DLD1 (cell line): ENCODE data around the gene GALNT7.

Experiments used
- in situ Hi-C: cut with HindIII; loops from 2 replicates; pipeline ENCODE4 v1.10.0; 2017; ENCODE audit warnings: low sequenced_read_pairs

GALNT7 gene

DNA sequence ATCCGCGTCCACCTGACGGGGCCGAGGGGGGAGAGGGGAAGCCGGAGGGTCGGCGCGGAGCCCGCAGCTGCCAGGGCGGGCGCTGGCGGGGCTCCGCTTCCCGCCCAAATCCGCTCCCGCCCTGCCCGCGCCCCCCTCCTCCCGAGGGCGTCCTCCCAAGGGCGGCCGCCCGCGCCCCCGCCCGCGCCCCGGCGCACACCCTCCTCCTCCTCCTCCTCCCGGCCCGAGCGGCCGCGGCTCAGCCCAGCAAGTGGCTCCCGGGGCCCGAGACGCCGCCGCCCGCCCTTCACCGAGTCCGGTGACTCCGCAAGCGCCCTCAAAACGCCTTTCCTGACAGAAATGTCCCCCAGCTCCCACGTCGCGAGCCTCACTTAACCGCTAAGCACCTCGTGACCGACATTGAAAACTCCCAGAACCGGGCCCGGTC, 165.1 kb downstream of the GALNT7 start:
- in situ Hi-C loops, result no loop called here

- in situ Hi-C loops, result no loop called here
Measured at GRCh38 chr4:173334085-173334890, 165.7 kb downstream of the GALNT7 start, which contains the start of gene HMGB2. TSS of gene HMGB2 (minus strand) at chr4:173334358. CDS start at chr4:173333649, 709 bp downstream.

DNA sequence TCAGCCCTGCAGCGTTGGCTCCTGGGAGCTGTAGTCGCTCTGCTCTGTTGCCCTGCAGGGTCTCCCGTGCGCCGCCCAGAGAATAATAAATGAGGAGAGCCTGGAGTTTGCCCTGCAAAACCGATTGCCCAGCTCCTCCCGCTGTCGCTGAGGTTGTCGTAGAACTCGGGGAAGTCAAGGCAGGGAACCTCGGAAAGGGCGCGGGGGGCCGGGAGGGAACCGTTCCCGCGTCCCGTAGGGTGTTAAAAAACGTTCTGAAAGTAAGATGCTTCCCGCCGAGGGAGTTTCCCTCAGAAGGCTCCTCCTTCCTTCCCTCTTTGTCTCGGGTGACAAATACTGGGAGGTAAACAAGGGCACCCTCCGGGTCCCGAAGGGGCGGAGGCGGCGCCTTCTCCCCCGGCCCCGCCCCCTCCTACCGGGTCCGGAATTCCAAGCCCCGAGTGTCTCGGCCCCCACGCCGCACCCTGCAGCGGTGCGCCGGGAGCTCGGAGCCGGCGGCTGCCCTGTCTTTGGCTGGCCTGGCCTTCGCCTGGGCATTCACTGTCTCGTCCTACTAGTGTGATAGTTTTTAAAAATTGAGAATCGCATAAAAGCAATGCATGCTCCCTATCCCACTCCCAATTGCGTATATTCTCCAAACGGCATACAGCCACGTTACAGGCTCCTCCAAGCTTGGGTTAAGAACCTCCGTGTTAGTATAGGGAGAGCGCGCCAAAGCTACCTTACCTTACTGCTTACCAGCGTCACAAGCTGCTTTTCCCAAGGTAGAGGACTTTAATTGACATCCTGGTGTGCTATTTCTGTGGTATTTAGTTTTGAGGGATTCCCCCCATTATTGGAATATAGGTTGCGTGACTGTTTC, 166.5 kb downstream of the GALNT7 start:
- in situ Hi-C loops, result no loop called here

DNA sequence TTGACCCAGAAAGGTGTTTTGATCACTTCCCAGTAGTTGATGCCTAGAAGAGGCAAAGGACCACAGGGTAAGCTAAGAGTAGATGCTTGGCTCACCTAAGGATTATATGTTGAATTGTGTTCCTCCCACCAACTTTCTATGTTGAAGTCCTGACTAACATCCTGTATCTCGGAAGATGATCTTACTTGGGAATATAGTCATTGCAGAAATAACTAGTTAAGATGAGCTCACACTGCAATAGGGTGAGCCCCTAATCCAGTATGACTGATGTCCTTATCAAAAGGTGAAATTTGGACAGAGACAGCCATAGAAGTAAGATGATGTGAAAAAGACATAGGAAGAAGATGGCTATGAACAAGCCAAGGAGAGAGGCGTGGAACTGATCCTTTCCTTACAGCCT, 168.9 kb downstream of the GALNT7 start:
- in situ Hi-C loops, result no loop called here

DNA sequence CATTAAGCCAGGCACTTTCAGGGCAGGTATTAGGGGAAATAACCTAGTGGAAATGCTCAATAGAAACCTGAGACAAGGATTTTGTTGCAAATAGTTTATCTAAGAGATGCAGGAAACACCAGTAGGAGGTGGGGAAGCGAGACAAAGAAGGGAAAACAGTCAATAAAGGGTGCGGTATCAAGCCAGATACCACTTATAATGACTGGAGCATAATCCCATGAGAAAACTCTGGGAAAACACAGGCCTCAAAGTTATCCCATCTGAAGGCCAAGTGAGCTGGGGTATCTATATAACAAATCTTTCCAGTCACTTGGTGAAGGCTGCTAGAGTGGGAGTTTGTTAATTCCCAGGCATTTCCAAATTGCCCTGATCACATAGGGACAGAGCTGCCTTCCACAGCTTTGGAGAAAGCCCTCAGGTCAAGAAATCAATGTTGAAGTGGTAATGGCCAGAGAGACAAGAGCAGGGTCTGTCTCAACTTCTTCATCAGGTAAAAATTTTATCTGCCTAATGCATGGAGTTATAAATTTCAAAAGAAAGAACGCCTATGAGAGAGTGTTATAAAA, 175.3 kb downstream of the GALNT7 start:
- in situ Hi-C loops, result no loop called here

- in situ Hi-C loops, result no loop called here
Measured at GRCh38 chr4:173345648-173346047, 177.0 kb downstream of the GALNT7 start.

DNA sequence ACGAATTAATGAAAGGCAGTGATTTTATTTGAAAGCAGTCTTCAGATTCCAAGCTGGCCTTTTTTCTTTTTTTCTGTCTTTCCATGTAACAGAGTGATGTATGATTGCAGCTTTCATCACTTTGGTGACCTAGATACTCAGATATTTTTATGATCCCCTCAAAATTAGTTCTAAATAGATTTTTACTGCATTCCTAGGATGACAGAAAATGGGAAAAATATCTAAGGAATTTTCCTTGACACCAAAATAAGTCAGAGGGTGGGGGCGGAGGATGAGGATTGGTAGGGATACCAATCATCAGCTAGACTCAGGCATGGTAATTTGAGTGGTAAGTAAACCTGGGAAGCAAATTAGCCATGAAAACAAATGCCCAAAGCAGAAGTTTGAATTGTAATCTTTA, 177.5 kb downstream of the GALNT7 start:
- in situ Hi-C loops, result no loop called here

DNA sequence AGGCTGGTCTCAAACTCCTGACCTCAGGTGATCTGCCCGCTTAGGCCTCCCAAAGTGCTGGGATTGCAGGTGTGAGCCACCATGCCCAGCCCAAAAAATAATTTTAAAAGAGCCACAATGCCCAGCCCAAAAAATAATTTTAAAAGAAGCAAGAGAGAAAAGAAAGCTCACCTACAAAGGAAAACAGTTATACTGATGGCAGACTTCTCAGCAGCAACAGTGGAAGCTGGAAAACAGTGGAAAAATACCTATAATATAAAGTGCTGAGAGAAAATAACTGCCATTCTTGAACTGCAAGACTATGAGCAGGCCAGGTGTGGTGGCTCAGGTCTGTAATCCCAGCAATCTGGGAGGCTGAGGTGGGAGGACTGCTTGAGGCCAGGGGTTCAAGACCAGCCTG, 178.9 kb downstream of the GALNT7 start:
- in situ Hi-C loops, result no loop called here

GRCh38 chr4:173357939-173358338, 189.3 kb downstream of the GALNT7 start:
- in situ Hi-C loops, result no loop called here

DNA sequence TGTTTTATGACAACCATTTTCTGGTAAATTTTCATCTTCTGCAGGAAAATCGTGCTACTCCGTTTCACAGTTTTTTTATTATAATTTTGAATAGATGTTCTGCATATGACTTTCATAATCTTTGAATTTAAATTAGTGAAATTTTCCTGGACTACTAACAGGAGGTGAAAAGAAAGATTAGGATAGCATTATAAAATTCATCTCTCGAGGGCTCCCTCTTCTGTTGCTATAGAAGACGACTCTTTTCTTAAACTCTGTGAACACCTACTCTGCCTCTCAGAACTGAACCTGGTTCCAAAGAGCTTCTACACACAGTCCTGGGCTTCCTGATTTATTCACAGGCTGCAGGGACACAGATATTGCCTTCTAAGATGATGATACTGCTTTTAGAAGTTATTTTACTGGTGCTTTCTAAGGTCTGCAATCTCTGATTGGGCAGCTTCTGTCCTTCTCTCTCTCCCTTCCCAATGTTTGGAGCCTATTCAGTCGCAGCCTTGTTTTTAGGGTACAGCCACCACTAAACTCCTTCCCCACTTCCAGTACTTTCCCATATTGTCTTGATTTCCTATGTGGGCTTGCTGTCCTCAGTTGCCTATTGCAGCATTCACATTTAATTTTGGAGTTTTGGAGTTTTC, 192.1 kb downstream of the GALNT7 start:
- in situ Hi-C loops, result no loop called here

- in situ Hi-C loops, result no loop called here
Measured at GRCh38 chr4:173362666-173363065, 194.1 kb downstream of the GALNT7 start.

DNA sequence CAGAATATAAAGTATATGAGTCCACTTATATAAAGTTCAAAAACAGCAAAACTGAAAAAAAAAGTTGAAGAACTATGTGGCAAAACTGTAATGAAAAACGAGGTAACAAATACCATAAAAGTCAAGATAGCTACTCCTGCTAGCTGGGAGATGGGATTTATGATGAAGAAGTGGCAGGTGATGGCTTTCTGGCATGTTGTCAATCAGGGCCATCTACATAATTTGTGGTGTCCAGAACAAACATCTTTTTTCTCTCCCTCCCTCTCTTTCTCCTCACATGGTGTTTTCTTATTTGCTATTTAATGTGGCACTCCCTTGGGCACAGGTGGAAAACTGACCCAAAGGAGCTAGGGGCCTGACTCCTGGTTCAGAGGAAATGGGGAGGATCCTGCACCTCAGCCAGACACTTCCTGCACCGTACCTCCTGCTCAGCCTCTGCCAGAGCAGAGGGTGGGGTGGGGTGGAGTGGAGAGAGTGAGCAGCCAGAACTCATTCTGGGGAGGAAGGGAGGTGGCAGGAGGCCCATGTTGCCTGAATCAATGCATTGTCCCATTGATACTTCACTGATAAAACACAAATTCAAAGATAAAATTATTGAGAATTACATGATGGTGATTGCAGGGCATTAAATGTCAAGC, 196.9 kb downstream of the GALNT7 start:
- in situ Hi-C loops, result no loop called here

GRCh38 chr4:173367285-173367684, 198.7 kb downstream of the GALNT7 start:
- in situ Hi-C loops, result no loop called here

DNA sequence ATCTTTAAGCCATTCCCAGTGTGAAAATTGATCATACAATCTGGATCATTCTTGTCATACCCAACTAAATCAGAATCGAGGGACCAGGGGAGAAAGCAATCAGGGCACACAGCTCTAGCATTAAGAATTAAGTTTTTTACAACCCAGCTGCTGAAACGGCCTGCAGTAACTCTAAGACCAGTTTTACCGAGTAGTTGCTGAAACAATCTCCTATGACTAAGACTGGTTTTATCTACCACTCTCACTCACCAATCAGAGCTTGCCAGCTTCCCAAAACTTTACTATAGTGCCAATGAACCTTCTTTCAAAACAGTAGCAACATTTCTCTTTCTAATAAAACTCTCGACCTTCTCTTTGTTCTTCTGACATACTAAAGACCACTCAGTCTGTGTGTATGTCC, 199.3 kb downstream of the GALNT7 start:
- in situ Hi-C loops, result no loop called here

- in situ Hi-C loops, result no loop called here
Measured at GRCh38 chr4:173370130-173370476, 201.5 kb downstream of the GALNT7 start.

- in situ Hi-C loops, result no loop called here
Measured at GRCh38 chr4:173370477-173371291, 202.1 kb downstream of the GALNT7 start, which contains the start of gene SAP30. TSS of gene SAP30 (plus strand) at chr4:173370954. CDS start at chr4:173371183, 229 bp downstream.

GRCh38 chr4:173371292-173372192, 202.9 kb downstream of the GALNT7 start:
- in situ Hi-C loops, result no loop called here
